CD4-positive, alpha-beta T cell (primary cell): ENCODE data around the gene KCNQ1. TPM values are rescaled to one million over a fixed set of nuclear protein-coding genes. Genes with fewer than 3 reads are reported as not detected.

Experiments used
- ATAC-seq: fragments of 200-7000 bp; cut with Tn5 transposase; one replicate; pipeline ENCODE4 v1.10.0; 2022; ENCODE audit warnings: mild to moderate bottlenecking; ENCODE audit not compliant: poor library complexity
- CTCF ChIA-PET: fragments of 350-600 bp; sonication (Branson Sonifier 250); formaldehyde crosslinking; loops from one replicate; lab custom pipeline; 2021; ENCODE audit warnings: antibody characterized with exemption, inconsistent platforms; lab: Charles Lee
- POLR2A ChIA-PET: fragments of 350-600 bp; sonication (Branson Sonifier 250); formaldehyde crosslinking; loops from one replicate; lab custom pipeline; 2021; ENCODE audit warnings: antibody characterized with exemption, inconsistent platforms; lab: Charles Lee
- DNase-seq, 14 experiments: peaks; one replicate each; pipeline ENCODE4 v3.0.0-alpha.2; 2013 to 2020; ENCODE audit warnings: mixed read lengths in 2 of 14
- H3K27ac ChIP-seq, 2 donors: one replicate each; pipeline versions ENCODE4 v1.5.1 to v1.7.0; 2013; ENCODE audit warnings: low read length in 2 of 2, low read depth in 1 of 2, mild to moderate bottlenecking in 1 of 2
- H3K27me3 ChIP-seq, 2 experiments: 1 replicate in 1 of 2; 2 replicates in 1 of 2; pipeline versions ENCODE4 v1.6.1 to v1.7.0; 2013; ENCODE audit warnings: low read length in 2 of 2, control low read depth in 1 of 2, mild to moderate bottlenecking in 1 of 2, moderate library complexity in 1 of 2; ENCODE audit not compliant: insufficient read depth in 2 of 2, control insufficient read depth in 1 of 2
- H3K36me3 ChIP-seq: one replicate; pipeline ENCODE4 v1.6.1; 2013; ENCODE audit warnings: low read length, control low read depth; ENCODE audit not compliant: insufficient read depth
- H3K4me1 ChIP-seq: one replicate; pipeline ENCODE4 v1.6.1; 2013; ENCODE audit warnings: low read length, control low read depth; ENCODE audit not compliant: insufficient read depth
- H3K4me3 ChIP-seq: one replicate; pipeline ENCODE4 v1.5.1; 2013; ENCODE audit warnings: mild to moderate bottlenecking, low read length, moderate library complexity
- H3K9me3 ChIP-seq, 2 experiments: 1 replicate in 1 of 2; 2 replicates in 1 of 2; pipeline versions ENCODE4 v1.6.1 to v1.7.0; 2013; ENCODE audit warnings: low read length in 2 of 2, mild to moderate bottlenecking in 2 of 2, control low read depth in 1 of 2, moderate library complexity in 1 of 2; ENCODE audit not compliant: control insufficient read depth in 1 of 2, insufficient read depth in 1 of 2
- H3K27ac Mint-ChIP-seq: one replicate; pipeline ENCODE4 v1.8.0; 2020; ENCODE audit warnings: mixed read lengths
- H3K27me3 Mint-ChIP-seq: one replicate; pipeline ENCODE4 v1.8.0; 2021; ENCODE audit warnings: mixed read lengths
- H3K36me3 Mint-ChIP-seq: one replicate; pipeline ENCODE4 v1.8.0; 2021; ENCODE audit warnings: low read depth, mixed read lengths
- H3K4me1 Mint-ChIP-seq: one replicate; pipeline ENCODE4 v1.8.0; 2021; ENCODE audit warnings: low read depth, mixed read lengths
- H3K4me3 Mint-ChIP-seq: one replicate; pipeline ENCODE4 v1.8.0; 2020; ENCODE audit warnings: mild to moderate bottlenecking, mixed read lengths
- H3K9me3 Mint-ChIP-seq: one replicate; pipeline ENCODE4 v1.8.0; 2020; ENCODE audit warnings: mixed read lengths
- CTCF ChIP-seq: fragments of 200-600 bp; IDR thresholded peaks from one replicate; pipeline ENCODE4 v1.8.0; 2022; ENCODE audit warnings: antibody characterized with exemption, mild to moderate bottlenecking
- intact Hi-C, 2 experiments: fragments of 100-400 bp; cut with DNase I in 1 of 2; cut with micrococcal nuclease in 1 of 2; formaldehyde crosslinking; loops; one replicate each; pipeline versions ENCODE4 v1.15.1 to v1.9.0; 2023 to 2025; cut with DNase I, micrococcal nuclease
- total RNA-seq, 174 experiments: library from RNA in 2 of 174; stranded (reverse) in 2 of 174; gene quantifications; one replicate each; pipeline ENCODE4 v1.2.3 and lab custom pipeline; 2021 to 2026

The KCNQ1 gene
- total RNA-seq, 2 experiments from 2014 or later: 31.3 to 33.1 TPM

DNA sequence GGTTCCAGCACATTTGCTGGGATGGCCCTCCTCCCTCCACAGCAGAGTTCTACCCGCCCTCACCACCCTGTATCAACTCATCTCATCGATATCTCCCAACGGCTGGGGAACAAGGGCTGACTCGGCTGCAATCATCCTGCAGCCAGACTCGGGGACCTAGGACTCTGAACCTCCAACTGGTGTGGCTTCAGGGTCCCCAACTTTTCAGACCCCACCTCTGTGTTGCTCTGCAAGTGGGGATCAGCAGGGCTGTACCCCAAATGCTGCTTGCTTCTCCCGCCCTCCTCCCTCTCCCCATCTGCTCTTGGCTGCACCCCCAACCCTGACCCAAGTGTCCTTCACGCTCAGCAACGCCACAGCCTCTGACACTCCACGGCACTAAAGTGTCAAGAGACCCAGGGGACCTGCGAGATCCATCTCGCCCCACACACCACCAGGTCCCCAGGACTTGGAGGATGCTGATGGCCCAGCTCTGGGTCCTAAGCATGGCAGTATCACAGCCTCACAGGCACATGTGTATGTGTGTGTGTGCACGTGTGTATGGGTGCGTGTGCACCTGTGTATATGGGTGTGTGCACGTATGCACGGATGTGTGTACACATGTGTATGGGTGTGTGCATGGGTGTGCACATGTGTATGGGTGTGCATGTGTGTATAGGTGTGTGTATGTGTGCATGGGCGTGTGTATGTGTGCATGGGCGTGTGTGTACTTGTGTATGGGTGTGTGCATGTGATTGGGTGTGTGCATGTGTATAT is 26.4 kb downstream of the KCNQ1 start:
- Histone ChIP-seq H3K36me3 (no peaks in the 10 kb centered on the region), H3K9me3 (no peaks in the 10 kb centered on the region), H3K27ac (no peak overlapping the region), H3K4me1 (peaks cover 30% of the 10 kb centered on the region), H3K27me3 (no peaks in the 10 kb centered on the region), H3K4me3 (no peak overlapping the region)
- TF ChIP-seq CTCF: no peak
- intact Hi-C loops: no loop called here
- ATAC-seq (no peak), DNase-seq (no peak)
- no peak overlapping the region for H3K4me3 Mint-ChIP-seq
- no peaks in the 10 kb centered on the region for H3K9me3 Mint-ChIP-seq
- no peaks in the 10 kb centered on the region for H3K27me3 Mint-ChIP-seq
- peaks cover 11% of the 10 kb centered on the region for H3K36me3 Mint-ChIP-seq
- H3K4me1 Mint-ChIP-seq: peaks cover 49% of the 10 kb centered on the region
- CTCF ChIA-PET: no interaction called here
- POLR2A ChIA-PET: no interaction called here
- no peak overlapping the region for H3K27ac Mint-ChIP-seq

GRCh38 chr11:2471804-2472096 is 26.9 kb downstream of the KCNQ1 start:
- Histone ChIP-seq H3K27me3 (no peaks in the 10 kb centered on the region), H3K36me3 (no peaks in the 10 kb centered on the region), H3K4me3 (no peak overlapping the region), H3K9me3 (no peaks in the 10 kb centered on the region), H3K27ac (no peak overlapping the region), H3K4me1 (peaks cover 25% of the 10 kb centered on the region)
- Mint-ChIP-seq H3K9me3 (no peaks in the 10 kb centered on the region), H3K27me3 (no peaks in the 10 kb centered on the region), H3K27ac (no peak overlapping the region), H3K36me3 (peaks cover 17% of the 10 kb centered on the region), H3K4me3 (no peak overlapping the region), H3K4me1 (peaks cover 43% of the 10 kb centered on the region)
- no peak for TF ChIP-seq CTCF
- intact Hi-C loops: no loop called here
- POLR2A ChIA-PET: no interaction called here
- DNase-seq: no peak
- ATAC-seq: no peak
- CTCF ChIA-PET: no interaction called here

GRCh38 chr11:2472428-2473186 is 27.8 kb downstream of the KCNQ1 start:
- no peak overlapping the region for H3K4me3 Mint-ChIP-seq
- CTCF ChIA-PET: no interaction called here
- H3K27me3 Mint-ChIP-seq: no peaks in the 10 kb centered on the region
- ATAC-seq: no peak
- POLR2A ChIA-PET: no interaction called here
- Histone ChIP-seq H3K9me3 (no peaks in the 10 kb centered on the region), H3K27me3 (no peaks in the 10 kb centered on the region), H3K36me3 (no peaks in the 10 kb centered on the region), H3K27ac (no peak overlapping the region), H3K4me1 (peaks cover 17% of the 10 kb centered on the region), H3K4me3 (no peak overlapping the region)
- TF ChIP-seq CTCF: no peak
- intact Hi-C loops: no loop called here
- peaks cover 35% of the 10 kb centered on the region for H3K4me1 Mint-ChIP-seq
- H3K27ac Mint-ChIP-seq: no peak overlapping the region
- no peaks in the 10 kb centered on the region for H3K9me3 Mint-ChIP-seq
- H3K36me3 Mint-ChIP-seq: peaks cover 21% of the 10 kb centered on the region
- DNase-seq: no peak
